Endodermal cell (in vitro differentiated cells): ENCODE data around the gene ROCK2. TPM values are rescaled to one million over a fixed set of nuclear protein-coding genes. Genes with fewer than 3 reads are reported as not detected.

ENCODE experiments used
- DNase-seq: peaks from one replicate; pipeline ENCODE4 v3.0.0-alpha.2; 2017
- H3K27ac ChIP-seq: 2 replicates; pipeline ENCODE4 v1.5.1; 2013; ENCODE audit warnings: mild to moderate bottlenecking, low read depth, low read length, moderate library complexity
- H3K27me3 ChIP-seq: 2 replicates; pipeline ENCODE4 v1.6.1; 2013; ENCODE audit warnings: mild to moderate bottlenecking, low read length, moderate library complexity; ENCODE audit not compliant: insufficient read depth, control insufficient read depth, poor library complexity, severe bottlenecking
- H3K36me3 ChIP-seq: 2 replicates; pipeline ENCODE4 v1.7.0; 2013; ENCODE audit warnings: mild to moderate bottlenecking, low read length, moderate library complexity; ENCODE audit not compliant: control insufficient read depth, insufficient read depth
- H3K4me1 ChIP-seq: one replicate; pipeline ENCODE4 v1.7.0; 2013; ENCODE audit warnings: low read length; ENCODE audit not compliant: control insufficient read depth, insufficient read depth
- H3K4me3 ChIP-seq: 2 replicates; pipeline ENCODE4 v1.5.1; 2013; ENCODE audit warnings: mild to moderate bottlenecking, low read length, moderate library complexity
- H3K9ac ChIP-seq: 2 replicates; pipeline ENCODE4 v1.6.1; 2013; ENCODE audit warnings: mild to moderate bottlenecking, low read length, moderate library complexity; ENCODE audit not compliant: poor library complexity, severe bottlenecking; ENCODE audit errors: extremely low read depth
- H3K9me3 ChIP-seq: 2 replicates; pipeline ENCODE4 v1.6.1; 2013; ENCODE audit warnings: mild to moderate bottlenecking, low read length, moderate library complexity; ENCODE audit not compliant: control insufficient read depth
- H3K27ac Mint-ChIP-seq: 2 replicates; pipeline ENCODE4 v1.8.0; 2020; ENCODE audit warnings: mixed read lengths
- H3K27me3 Mint-ChIP-seq: 2 replicates; pipeline ENCODE4 v1.8.0; 2021; ENCODE audit warnings: mild to moderate bottlenecking, mixed read lengths; ENCODE audit not compliant: insufficient read depth
- H3K36me3 Mint-ChIP-seq: 2 replicates; pipeline ENCODE4 v1.8.0; 2020; ENCODE audit warnings: low read depth, mixed read lengths
- H3K4me1 Mint-ChIP-seq: 2 replicates; pipeline ENCODE4 v1.8.0; 2020; ENCODE audit warnings: mixed read lengths
- H3K4me3 Mint-ChIP-seq: 2 replicates; pipeline ENCODE4 v1.8.0; 2020; ENCODE audit warnings: mild to moderate bottlenecking, moderate library complexity, mixed read lengths
- H3K9me3 Mint-ChIP-seq: 2 replicates; pipeline ENCODE4 v1.8.0; 2020; ENCODE audit warnings: mild to moderate bottlenecking, mixed read lengths
- CTCF ChIP-seq: fragments of 200-600 bp; sonication (generic); conservative IDR thresholded peaks from 2 replicates; pipeline ENCODE4 v1.5.0; 2021; ENCODE audit warnings: antibody characterized with exemption, mild to moderate bottlenecking
- WGBS, 2 experiments: methylation state at CpG; one replicate each; pipeline versions ENCODE4 v1.1.5 to v1.1.7; 2013; ENCODE audit warnings: missing lambda C conversion rate in 2 of 2, mixed read lengths in 1 of 2; ENCODE audit not compliant: insufficient coverage in 1 of 2, insufficient read length in 1 of 2; 5-methylcytosine and 5-hydroxymethylcytosine counted together
- total RNA-seq, 2 donors: library from RNA; stranded (reverse); fragmentation: NEBNext Ultra II Directional in 1 of 2; extraction: Animal tissue kit (Norgen Biotek cat#: 25700) in 1 of 2; gene quantifications; 2 replicates in 1 of 2; 3 replicates in 1 of 2; pipeline ENCODE4 v1.2.1, GENCODE V29; 2021

ROCK2 gene
- total RNA-seq, 2 donors from 2014 or later, result 27.2 to 32.6 TPM

- Histone ChIP-seq H3K27me3 (no peaks in the 10 kb centered on the region), H3K36me3 (peaks cover 15% of the 10 kb centered on the region), H3K9ac (no peak overlapping the region), H3K4me1 (no peaks in the 10 kb centered on the region), H3K9me3 (peaks cover 3% of the 10 kb centered on the region), H3K27ac (no peak overlapping the region), H3K4me3 (no peak overlapping the region)
- no peak overlapping the region for H3K27ac Mint-ChIP-seq
- H3K4me3 Mint-ChIP-seq, result no peak overlapping the region
- H3K27me3 Mint-ChIP-seq, result no peaks in the 10 kb centered on the region
- H3K36me3 Mint-ChIP-seq, result peaks cover 19% of the 10 kb centered on the region
- H3K4me1 Mint-ChIP-seq, result peaks cover 8% of the 10 kb centered on the region
- H3K9me3 Mint-ChIP-seq, result no peaks in the 10 kb centered on the region
- WGBS, 2 experiments, result 67 to 92% methylated on average over 1 to 2 of the region's 2 CpGs
- no peak for TF ChIP-seq CTCF
- no peak for DNase-seq
Measured at GRCh38 chr2:11242542-11243174, 101.8 kb downstream of the ROCK2 start.

- 96 to 100% methylated on average over 2 to 3 of the region's 3 CpGs for WGBS, 2 experiments
- Mint-ChIP-seq H3K27me3 (no peaks in the 10 kb centered on the region), H3K4me3 (no peak overlapping the region), H3K27ac (no peak overlapping the region), H3K9me3 (no peaks in the 10 kb centered on the region), H3K36me3 (peaks cover 14% of the 10 kb centered on the region), H3K4me1 (peaks cover 8% of the 10 kb centered on the region)
- Histone ChIP-seq H3K9me3 (peaks cover 3% of the 10 kb centered on the region), H3K36me3 (peaks cover 5% of the 10 kb centered on the region), H3K4me3 (no peak overlapping the region), H3K27me3 (no peaks in the 10 kb centered on the region), H3K4me1 (no peaks in the 10 kb centered on the region), H3K9ac (no peak overlapping the region), H3K27ac (no peak overlapping the region)
- no peak for TF ChIP-seq CTCF
- DNase-seq, result no peak
Measured at GRCh38 chr2:11241412-11242203, 102.8 kb downstream of the ROCK2 start.

- no peaks in the 10 kb centered on the region for H3K27me3 ChIP-seq
- DNase-seq, result no peak
- Mint-ChIP-seq H3K4me1 (peaks cover 8% of the 10 kb centered on the region), H3K9me3 (no peaks in the 10 kb centered on the region), H3K36me3 (peaks cover 14% of the 10 kb centered on the region), H3K27me3 (no peaks in the 10 kb centered on the region), H3K27ac (peak overlapping the region; percentile 20), H3K4me3 (no peak overlapping the region)
- no peak overlapping the region for H3K4me3 ChIP-seq
- peaks cover 3% of the 10 kb centered on the region for H3K9me3 ChIP-seq
- no peak overlapping the region for H3K27ac ChIP-seq
- no peak for TF ChIP-seq CTCF
- WGBS, 2 experiments, result 83 to 96% methylated on average over 4 to 6 of the region's 6 CpGs
- no peaks in the 10 kb centered on the region for H3K4me1 ChIP-seq
- H3K36me3 ChIP-seq, result peaks cover 10% of the 10 kb centered on the region
- H3K9ac ChIP-seq, result no peak overlapping the region
Measured at GRCh38 chr2:11239666-11240462, 104.6 kb downstream of the ROCK2 start.
